CD4-positive, alpha-beta T cell treated with Interleukin-6 for 4 hours (primary cell): Measurements from ENCODE around the gene CYP39A1.
"Not testable (repeated sequence)": the region's sequence is repeated elsewhere in the genome, so short reads cannot be mapped to it uniquely, and the experiment has no call there.

Experiments used
- DNase-seq: peaks from one replicate; pipeline ENCODE4 v3.0.0-alpha.2; 2020; ENCODE audit warnings: mixed read lengths

Gene CYP39A1

GRCh38 chr6:46648869-46649492 is 3.6 kb downstream of the CYP39A1 start:
- DNase-seq, result no peak

DNA sequence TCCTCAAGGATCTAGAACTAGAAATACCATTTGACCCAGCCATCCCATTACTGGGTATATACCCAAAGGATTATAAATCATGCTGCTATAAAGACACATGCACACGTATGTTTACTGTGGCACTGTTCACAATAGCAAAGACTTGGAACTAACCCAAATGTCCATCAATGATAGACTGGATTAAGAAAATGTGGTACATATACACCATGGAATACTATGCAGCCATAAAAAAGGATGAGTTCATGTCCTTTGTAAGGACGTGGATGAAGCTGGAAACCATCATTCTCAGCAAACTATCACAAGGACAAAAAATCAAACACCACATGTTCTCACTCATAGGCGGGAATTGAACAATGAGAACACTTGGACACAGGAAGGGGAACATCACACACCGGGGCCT is 4.5 kb downstream of the CYP39A1 start:
- DNase-seq, result not testable (repeated sequence)

DNA sequence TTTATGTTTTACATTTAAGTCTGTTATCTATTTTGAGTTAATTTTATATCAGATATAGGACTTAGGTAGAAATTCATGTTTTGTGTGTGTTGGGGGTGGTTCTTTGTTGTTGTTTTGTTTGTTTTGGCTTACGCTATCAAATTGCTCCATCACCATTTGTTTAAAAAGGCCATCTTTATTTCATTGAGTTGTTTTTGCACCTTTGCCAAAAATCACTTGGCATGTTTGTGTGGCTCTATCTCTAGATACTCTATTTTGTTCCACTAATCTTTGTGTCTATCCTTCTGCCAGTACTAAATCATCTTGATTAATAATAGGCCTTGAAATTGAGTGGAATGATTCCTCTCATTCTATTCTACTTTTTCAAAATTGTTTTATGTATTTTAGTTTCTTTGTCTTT is 7.4 kb downstream of the CYP39A1 start:
- no peak for DNase-seq

- DNase-seq, result no peak
Measured at GRCh38 chr6:46642928-46643751, 9.5 kb downstream of the CYP39A1 start.

- DNase-seq, result no peak
Measured at GRCh38 chr6:46638650-46639049, 14.0 kb downstream of the CYP39A1 start.

DNA sequence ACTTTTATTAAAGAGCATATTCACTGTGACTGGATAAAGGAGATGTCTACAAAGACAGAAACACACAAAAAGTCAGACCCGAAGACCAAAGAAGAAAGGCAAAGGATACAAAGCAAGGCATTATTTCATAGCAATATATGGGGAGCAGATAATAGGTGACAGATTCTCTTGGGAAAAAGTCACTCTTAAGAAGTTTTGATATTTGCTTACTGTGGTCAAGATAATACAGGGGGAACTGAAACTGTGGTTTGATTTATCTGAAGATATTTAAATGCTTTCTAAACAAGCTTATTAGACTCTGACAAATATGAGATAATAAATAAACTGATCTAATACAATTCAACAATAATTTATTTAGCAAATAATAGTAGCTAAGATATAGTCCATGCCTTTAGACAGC is 14.7 kb downstream of the CYP39A1 start:
- no peak for DNase-seq

DNA sequence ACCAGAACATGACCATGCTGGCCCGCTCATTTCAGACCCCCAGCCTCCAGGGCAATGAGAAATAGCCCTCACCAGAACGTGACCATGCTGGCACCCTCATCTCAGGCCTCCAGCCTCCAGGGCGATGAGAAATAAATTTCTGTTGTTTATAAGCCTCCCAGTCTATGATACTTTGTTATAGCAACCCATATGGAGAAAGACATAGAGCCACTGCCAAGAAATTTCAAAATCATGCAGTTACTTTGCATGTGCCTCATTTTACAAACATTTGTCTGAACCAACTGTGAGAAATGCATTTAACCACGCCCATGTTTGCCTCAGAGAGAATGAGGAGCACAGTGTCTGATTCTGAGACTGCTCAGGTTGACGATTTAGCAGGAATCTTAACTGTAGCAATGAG is 15.5 kb downstream of the CYP39A1 start:
- no peak for DNase-seq

DNA sequence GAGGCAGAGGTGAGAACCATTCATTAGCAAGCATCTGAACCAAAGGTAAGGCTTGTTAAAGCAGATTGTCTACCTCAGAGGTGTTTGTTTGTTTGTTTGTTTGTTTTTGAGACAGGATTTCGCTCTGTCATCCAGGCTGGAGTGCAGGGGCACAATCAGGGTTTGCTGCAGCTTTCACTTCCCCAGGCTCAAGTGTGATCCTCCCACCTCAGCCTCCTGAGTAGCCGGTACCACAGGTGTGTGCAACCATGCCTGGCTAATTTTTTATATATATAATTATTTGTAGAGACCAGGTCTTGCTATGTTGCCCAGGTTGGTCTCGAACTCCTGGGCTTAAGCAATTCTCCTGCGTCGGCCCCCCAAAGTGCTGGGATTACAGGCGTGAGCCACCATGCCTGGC is 17.2 kb downstream of the CYP39A1 start:
- DNase-seq, result no peak

GRCh38 chr6:46632053-46632452 is 20.6 kb downstream of the CYP39A1 start:
- DNase-seq, result no peak

GRCh38 chr6:46629691-46630090 is 22.9 kb downstream of the CYP39A1 start:
- DNase-seq, result no peak

GRCh38 chr6:46628976-46629375 is 23.6 kb downstream of the CYP39A1 start:
- DNase-seq, result no peak

GRCh38 chr6:46628498-46628897 is 24.1 kb downstream of the CYP39A1 start:
- no peak for DNase-seq

GRCh38 chr6:46626976-46627375 is 25.6 kb downstream of the CYP39A1 start:
- DNase-seq, result no peak

DNA sequence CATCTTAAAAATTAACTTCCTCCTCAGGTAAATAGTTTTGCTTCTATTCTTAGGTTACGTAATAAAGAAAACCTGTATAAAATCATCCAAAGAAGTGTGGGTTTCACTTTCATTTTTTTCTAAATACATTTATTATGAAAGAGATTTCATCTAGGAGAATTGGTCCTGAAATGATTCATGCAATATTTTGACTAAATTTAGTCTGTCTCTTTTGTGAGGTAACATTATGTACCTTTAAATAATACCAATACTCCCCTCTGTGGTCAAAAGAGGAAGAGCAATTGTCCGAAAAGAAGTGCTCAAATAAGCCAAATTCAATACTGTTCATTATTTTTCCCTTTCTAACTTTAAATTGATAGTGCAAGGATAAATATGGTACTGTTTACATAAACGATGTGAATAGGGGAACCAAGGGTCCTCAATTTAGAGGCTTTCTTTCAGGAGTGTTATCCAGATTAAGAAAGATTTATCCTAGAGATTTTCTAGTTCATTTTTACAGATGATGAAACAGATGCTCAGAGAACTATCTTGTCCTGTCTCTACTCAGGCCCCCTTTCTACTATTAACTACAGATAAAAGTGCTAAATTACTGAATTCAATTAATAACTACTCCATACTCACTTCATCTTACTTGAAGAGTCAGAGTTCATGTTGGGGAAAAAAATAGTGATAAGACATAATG is 26.2 kb downstream of the CYP39A1 start:
- no peak for DNase-seq

GRCh38 chr6:46618726-46619125 is 33.9 kb downstream of the CYP39A1 start:
- no peak for DNase-seq

- no peak for DNase-seq
Measured at GRCh38 chr6:46612645-46613044, 40.0 kb downstream of the CYP39A1 start.

GRCh38 chr6:46610862-46611553 is 41.6 kb downstream of the CYP39A1 start:
- no peak for DNase-seq

DNA sequence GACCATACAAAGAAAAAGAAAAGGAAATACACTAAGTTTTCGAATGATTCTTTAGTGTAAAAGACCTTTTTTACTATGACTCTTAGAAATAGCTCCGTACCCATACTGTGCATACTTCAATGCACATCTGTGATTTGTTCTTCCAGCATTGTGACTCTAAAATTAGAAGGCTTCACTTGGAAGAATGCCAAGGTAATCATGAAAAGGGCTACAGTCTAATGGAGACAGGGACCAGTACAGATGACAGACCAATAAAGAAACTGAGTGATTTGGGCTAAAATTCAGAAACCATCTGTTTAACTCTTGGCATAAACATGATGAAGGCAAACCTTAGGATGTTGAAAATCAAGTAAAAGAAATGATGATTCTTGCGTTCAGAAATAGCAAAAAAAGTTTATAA is 46.3 kb downstream of the CYP39A1 start:
- DNase-seq, result no peak

GRCh38 chr6:46605091-46605797 is 47.4 kb downstream of the CYP39A1 start:
- no peak for DNase-seq

GRCh38 chr6:46598215-46598614 is 54.4 kb downstream of the CYP39A1 start:
- DNase-seq, result no peak

DNA sequence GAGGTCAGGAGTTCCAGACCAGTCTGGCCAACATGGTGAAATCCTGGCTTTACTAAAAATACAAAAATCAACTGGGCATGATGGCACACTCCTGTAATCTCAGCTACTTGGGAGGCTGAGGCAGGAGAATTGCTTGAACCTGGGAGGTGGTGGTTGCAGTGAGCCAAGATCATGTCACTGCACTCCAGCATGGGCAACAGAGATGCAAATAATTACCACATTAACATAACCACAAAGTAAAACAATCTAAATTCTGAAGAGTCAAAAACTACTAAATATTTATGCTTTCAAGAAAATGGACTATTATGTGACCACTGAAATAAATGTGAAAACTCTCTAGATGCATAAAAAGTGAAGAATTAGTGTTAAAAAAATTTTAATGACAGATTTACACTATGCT is 59.9 kb downstream of the CYP39A1 start:
- no peak for DNase-seq

DNA sequence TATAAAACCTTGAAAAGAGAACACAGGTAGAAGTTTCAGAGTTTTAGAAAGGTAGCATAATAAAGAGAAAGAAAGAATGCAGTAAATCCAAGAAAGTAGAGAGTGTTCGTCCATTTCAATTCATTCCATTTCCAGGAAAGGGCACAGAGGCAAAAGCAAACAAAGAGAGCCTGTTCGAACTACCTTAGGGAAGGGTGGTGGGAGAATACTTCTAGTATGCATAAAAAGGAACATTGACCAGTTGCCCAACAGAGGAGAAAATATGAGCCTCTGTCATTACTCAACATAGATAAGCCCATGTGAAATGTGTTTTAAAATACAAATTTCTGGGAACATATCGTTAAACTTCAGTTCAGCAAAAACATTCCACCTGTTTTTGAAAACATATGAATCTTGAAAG is 60.6 kb downstream of the CYP39A1 start:
- DNase-seq, result no peak

DNA sequence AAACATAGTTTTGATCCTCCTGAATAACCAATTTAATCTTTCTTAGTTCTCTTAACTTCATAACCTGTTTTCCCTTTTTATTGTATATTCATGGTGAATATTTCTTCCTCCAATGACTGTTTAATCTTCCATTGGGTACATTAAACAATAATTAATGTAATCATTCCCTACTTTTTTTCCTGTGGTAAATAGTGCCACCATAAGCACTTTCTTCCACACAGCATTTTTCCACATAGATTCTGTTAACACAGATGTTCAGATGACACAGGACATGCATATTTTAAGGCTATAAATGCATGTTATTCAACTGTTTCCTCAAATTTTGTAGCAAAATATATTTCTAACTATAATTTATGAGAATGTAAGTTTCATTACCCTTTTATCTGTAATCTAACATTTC is 61.9 kb downstream of the CYP39A1 start:
- DNase-seq, result no peak
